Osteocyte (in vitro differentiated cells): ENCODE results near the gene TUBA1C. TPM values are rescaled to one million over a fixed set of nuclear protein-coding genes. Genes with fewer than 3 reads are reported as not detected.

ENCODE experiments used
- DNase-seq: peaks from one replicate; pipeline ENCODE4 v3.0.0; 2021; ENCODE audit warnings: mixed read lengths; ENCODE audit not compliant: unreplicated experiment; ENCODE audit errors: extremely low spot score
- H3K27ac Mint-ChIP-seq: one replicate; pipeline ENCODE4 v1.8.0; 2021; ENCODE audit warnings: mild to moderate bottlenecking, mixed read lengths; ENCODE audit not compliant: unreplicated experiment
- H3K27me3 Mint-ChIP-seq: one replicate; pipeline ENCODE4 v1.8.0; 2021; ENCODE audit warnings: mixed read lengths; ENCODE audit not compliant: unreplicated experiment
- H3K36me3 Mint-ChIP-seq: one replicate; pipeline ENCODE4 v1.8.0; 2021; ENCODE audit warnings: mixed read lengths; ENCODE audit not compliant: unreplicated experiment
- H3K4me1 Mint-ChIP-seq: one replicate; pipeline ENCODE4 v1.8.0; 2021; ENCODE audit warnings: mixed read lengths; ENCODE audit not compliant: unreplicated experiment
- H3K4me3 Mint-ChIP-seq: one replicate; pipeline ENCODE4 v1.8.0; 2021; ENCODE audit warnings: mild to moderate bottlenecking, moderate library complexity, mixed read lengths; ENCODE audit not compliant: unreplicated experiment
- H3K9me3 Mint-ChIP-seq: one replicate; pipeline ENCODE4 v1.8.0; 2021; ENCODE audit warnings: mixed read lengths; ENCODE audit not compliant: unreplicated experiment
- total RNA-seq: library from RNA; stranded (reverse); gene quantifications from 2 replicates; pipeline ENCODE4 v1.2.1, GENCODE V29; 2021
- TF ChIP-seq, protein P1 (sequence below): fragments of 200-600 bp; sonication (generic); IDR thresholded peaks from 2 replicates; pipeline ENCODE4 v1.5.0; 2021; ENCODE audit warnings: antibody characterized with exemption, mild to moderate bottlenecking, moderate library complexity

The TUBA1C gene
- total RNA-seq, 1 donor from 2014 or later, result 142 TPM

DNA sequence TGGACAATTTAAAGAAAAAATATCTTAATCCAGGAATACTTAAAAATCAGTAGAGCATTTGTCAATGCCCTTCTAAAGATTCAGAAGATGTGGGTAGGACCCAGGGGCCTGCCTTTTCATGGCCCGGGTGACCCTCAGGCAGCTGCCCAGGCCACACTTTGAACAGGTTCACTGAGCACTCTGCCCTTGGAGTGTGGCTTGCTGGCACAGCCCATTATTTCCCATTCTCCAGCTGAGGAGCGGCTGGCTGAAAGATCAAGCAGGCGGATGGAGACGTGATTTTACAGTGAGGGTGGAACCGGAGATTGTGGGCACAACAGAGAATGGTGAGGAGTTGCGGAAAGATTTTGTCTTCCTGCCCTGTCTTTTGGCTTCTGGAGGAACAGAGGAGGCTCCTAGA is 23.0 kb downstream of the TUBA1C start:
- no peaks in the 10 kb centered on the region for H3K4me1 Mint-ChIP-seq
- no peaks in the 10 kb centered on the region for H3K9me3 Mint-ChIP-seq
- no peak for DNase-seq
- peaks cover 31% of the 10 kb centered on the region for H3K27me3 Mint-ChIP-seq
- no peak overlapping the region for H3K27ac Mint-ChIP-seq
- H3K4me3 Mint-ChIP-seq, result no peak overlapping the region
- no peaks in the 10 kb centered on the region for H3K36me3 Mint-ChIP-seq
- TF ChIP-seq, protein P1, sequence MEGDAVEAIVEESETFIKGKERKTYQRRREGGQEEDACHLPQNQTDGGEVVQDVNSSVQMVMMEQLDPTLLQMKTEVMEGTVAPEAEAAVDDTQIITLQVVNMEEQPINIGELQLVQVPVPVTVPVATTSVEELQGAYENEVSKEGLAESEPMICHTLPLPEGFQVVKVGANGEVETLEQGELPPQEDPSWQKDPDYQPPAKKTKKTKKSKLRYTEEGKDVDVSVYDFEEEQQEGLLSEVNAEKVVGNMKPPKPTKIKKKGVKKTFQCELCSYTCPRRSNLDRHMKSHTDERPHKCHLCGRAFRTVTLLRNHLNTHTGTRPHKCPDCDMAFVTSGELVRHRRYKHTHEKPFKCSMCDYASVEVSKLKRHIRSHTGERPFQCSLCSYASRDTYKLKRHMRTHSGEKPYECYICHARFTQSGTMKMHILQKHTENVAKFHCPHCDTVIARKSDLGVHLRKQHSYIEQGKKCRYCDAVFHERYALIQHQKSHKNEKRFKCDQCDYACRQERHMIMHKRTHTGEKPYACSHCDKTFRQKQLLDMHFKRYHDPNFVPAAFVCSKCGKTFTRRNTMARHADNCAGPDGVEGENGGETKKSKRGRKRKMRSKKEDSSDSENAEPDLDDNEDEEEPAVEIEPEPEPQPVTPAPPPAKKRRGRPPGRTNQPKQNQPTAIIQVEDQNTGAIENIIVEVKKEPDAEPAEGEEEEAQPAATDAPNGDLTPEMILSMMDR, result no peak

DNA sequence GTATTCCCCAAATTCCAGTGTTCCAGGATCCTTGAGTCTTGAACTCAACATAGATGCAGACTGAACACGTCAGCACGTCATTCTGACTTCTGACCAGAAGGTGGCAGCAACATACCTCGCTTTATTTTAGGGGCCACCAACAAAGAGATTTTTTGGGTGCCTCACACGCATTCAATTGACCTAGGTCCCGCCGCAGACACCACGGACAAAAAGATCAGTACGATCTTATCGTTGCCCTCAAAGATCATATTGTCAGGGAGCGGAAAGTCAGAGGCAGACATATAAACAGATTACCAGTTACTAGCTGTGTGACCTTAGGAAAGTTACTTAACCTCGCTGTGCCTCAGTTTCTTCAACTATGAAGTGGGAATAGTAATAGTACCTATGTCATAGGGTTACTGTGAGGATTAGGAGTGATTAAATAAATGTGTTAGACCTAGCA is 23.6 kb downstream of the TUBA1C start:
- Mint-ChIP-seq H3K4me1 (no peaks in the 10 kb centered on the region), H3K36me3 (no peaks in the 10 kb centered on the region), H3K4me3 (no peak overlapping the region), H3K27me3 (peaks cover 31% of the 10 kb centered on the region), H3K27ac (no peak overlapping the region), H3K9me3 (no peaks in the 10 kb centered on the region)
- DNase-seq, result no peak
- TF ChIP-seq, protein P1, result peak; percentile 91

DNA sequence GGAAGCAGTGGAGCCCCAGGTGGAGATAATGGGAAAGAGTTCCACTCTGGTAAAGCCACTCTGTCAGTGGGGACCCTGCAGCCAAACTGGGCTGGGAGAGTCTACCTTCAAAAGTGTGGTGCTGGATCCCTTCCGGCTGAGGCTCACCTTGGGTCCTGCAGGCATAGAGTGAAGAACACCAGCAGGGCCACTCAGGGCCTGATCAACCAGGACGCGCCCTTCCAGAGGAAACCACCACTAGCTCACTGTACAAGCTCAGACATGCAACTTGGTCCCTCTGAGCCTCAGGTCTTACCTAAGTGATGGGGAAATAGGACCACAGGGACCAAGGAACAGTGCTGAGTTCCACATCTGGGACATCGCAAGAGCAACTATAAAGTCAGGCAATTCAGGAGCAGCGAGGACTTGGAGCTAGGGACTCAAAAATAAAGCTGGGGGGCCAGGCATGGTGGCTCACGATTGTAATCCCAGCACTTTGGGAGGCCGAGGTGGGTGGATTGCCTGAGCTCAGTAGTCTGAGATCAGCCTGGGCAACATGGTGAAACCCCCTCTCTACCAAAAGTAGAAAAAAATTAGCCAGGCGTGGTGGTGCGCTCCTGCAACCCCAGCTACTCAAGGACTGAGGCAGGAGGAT is 24.2 kb downstream of the TUBA1C start:
- Mint-ChIP-seq H3K9me3 (no peaks in the 10 kb centered on the region), H3K36me3 (no peaks in the 10 kb centered on the region), H3K4me3 (no peak overlapping the region), H3K27me3 (peaks cover 29% of the 10 kb centered on the region), H3K4me1 (no peaks in the 10 kb centered on the region), H3K27ac (no peak overlapping the region)
- TF ChIP-seq, protein P1, result no peak
- no peak for DNase-seq

DNA sequence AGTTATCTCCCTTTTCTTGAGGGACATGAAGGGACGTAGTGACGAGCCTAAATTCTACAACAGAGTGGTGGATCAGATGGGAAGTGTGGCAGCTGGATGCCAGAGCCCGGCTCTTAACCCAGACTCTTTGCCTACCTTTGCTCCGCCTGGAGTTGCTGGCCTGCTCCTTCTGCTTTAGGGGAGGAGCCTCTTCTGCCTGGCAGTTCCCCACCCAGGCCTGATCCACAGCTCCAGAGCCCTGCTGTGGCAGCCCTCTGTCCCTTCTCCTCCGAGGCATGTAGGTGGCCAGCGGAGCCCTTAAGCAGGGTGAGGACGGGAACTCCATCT is 27.8 kb downstream of the TUBA1C start:
- DNase-seq, result no peak
- peaks cover 10% of the 10 kb centered on the region for H3K4me1 Mint-ChIP-seq
- peaks cover 35% of the 10 kb centered on the region for H3K27me3 Mint-ChIP-seq
- no peaks in the 10 kb centered on the region for H3K36me3 Mint-ChIP-seq
- no peak overlapping the region for H3K27ac Mint-ChIP-seq
- TF ChIP-seq, protein P1, result no peak
- no peaks in the 10 kb centered on the region for H3K9me3 Mint-ChIP-seq
- no peak overlapping the region for H3K4me3 Mint-ChIP-seq

DNA sequence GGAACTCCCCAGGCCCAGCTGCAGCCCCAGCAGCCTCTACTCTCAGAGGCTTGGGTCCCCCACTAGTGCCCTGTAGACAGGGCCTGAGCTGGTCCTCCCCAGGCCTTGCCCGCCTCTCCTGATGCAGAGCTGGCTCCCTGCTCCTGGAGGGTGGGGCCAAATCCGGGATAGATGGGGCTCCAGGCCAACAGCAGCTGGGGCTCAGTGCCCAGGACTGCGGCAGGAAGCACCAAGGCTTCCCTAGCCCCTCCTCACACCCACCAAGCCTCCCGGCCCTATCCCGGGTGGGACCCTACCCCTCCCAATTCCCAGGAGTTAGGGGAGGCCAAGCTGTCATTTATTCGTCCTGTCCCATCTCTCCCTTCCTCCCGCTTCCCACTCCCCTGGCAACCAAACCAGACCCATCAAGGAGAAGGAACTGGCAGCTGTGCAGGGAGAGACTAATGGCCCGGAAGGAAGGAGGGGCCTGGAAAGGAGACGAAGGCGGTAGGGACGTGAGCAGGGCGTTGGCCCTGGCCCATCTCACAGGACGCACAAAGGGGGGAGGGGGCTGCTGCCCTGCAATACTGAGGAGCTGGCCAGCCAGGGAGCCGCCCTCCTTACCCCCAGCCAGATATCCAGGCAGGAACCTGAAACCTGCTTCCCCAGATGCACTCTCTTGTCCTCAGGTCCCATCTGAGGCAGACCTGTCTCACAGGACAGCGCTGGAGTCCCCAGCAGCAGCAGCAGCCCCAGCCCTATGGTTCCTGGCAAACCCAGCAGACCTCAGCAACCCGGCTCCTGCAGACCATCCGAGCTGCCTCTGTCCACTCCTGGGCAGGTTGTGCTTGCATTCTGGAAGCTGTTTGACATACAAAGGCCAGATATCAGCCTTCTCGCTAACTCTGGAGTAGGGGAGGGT is 28.4 kb downstream of the TUBA1C start:
- H3K9me3 Mint-ChIP-seq, result no peaks in the 10 kb centered on the region
- no peak overlapping the region for H3K27ac Mint-ChIP-seq
- no peak for DNase-seq
- peaks cover 35% of the 10 kb centered on the region for H3K27me3 Mint-ChIP-seq
- H3K36me3 Mint-ChIP-seq, result no peaks in the 10 kb centered on the region
- peaks cover 12% of the 10 kb centered on the region for H3K4me1 Mint-ChIP-seq
- TF ChIP-seq, protein P1, result no peak
- H3K4me3 Mint-ChIP-seq, result no peak overlapping the region
